Medulla oblongata (tissue), 1 donor: ENCODE data around the gene PREX1.

Experiments used
- DNase-seq: peaks from one replicate; pipeline ENCODE4 v3.0.0-alpha.2; 2015; ENCODE audit errors: extremely low spot score

The PREX1 gene

GRCh38 chr20:48635361-48635760 lies 192.4 kb downstream of the PREX1 start:
- no peak for DNase-seq

- DNase-seq = no peak
Observed at GRCh38 chr20:48634641-48635040, 193.2 kb downstream of the PREX1 start.

- DNase-seq = no peak
Observed at GRCh38 chr20:48633620-48634257, 194.1 kb downstream of the PREX1 start.

- no peak for DNase-seq
Observed at GRCh38 chr20:48632825-48633619, 194.8 kb downstream of the PREX1 start.

GRCh38 chr20:48632017-48632824 lies 195.6 kb downstream of the PREX1 start:
- no peak for DNase-seq

- no peak for DNase-seq
Observed at GRCh38 chr20:48631114-48632016, 196.4 kb downstream of the PREX1 start.

- DNase-seq = no peak
Observed at GRCh38 chr20:48630342-48631075, 197.3 kb downstream of the PREX1 start.

GRCh38 chr20:48629960-48630315 lies 197.9 kb downstream of the PREX1 start:
- DNase-seq = no peak

- DNase-seq = no peak
Observed at GRCh38 chr20:48629069-48629959, 198.5 kb downstream of the PREX1 start.

GRCh38 chr20:48627737-48628128 lies 200.1 kb downstream of the PREX1 start:
- DNase-seq = no peak

- no peak for DNase-seq
Observed at GRCh38 chr20:48626938-48627736, 200.7 kb downstream of the PREX1 start.

- DNase-seq = no peak
Observed at GRCh38 chr20:48626226-48626937, 201.4 kb downstream of the PREX1 start.

- DNase-seq = no peak
Observed at GRCh38 chr20:48625136-48625900, 202.5 kb downstream of the PREX1 start.

- DNase-seq = no peak
Observed at GRCh38 chr20:48624315-48625020, 203.3 kb downstream of the PREX1 start.

- no peak for DNase-seq
Observed at GRCh38 chr20:48623906-48624265, 203.9 kb downstream of the PREX1 start.

GRCh38 chr20:48623176-48623905 lies 204.5 kb downstream of the PREX1 start:
- DNase-seq = no peak
